ENCODE results near the gene GNPTAB.

- TF ChIP-seq CTCF (IDR thresholded peaks at IDR 0.05): no peak
- TF ChIP-seq MAFK (IDR thresholded peaks at IDR 0.05; ENCODE audit: partially characterized antibody): no peak
- no peak for TF ChIP-seq SMC3 (IDR thresholded peaks at IDR 0.05)
- no peak for TF ChIP-seq NPAS2 (CRISPR knock-in tag; IDR thresholded peaks at IDR 0.05; ENCODE audit: borderline replicate concordance)
Observed at GRCh38 chr12:101729842-101730241, 100.9 kb downstream of the GNPTAB start.

Data from A549 (cell line).